ENCODE measurements around the gene CNR2. TPM values are rescaled to one million over a fixed set of nuclear protein-coding genes. Genes with fewer than 3 reads are reported as not detected.
A peak's percentile ranks its signal among the peaks of the same experiment; 100 is the strongest.
"Not testable (repeated sequence)": the region's sequence is repeated elsewhere in the genome, so short reads cannot be mapped to it uniquely, and the experiment has no call there.

The CNR2 gene
- not detected in 2 replicates for total RNA-seq

DNA sequence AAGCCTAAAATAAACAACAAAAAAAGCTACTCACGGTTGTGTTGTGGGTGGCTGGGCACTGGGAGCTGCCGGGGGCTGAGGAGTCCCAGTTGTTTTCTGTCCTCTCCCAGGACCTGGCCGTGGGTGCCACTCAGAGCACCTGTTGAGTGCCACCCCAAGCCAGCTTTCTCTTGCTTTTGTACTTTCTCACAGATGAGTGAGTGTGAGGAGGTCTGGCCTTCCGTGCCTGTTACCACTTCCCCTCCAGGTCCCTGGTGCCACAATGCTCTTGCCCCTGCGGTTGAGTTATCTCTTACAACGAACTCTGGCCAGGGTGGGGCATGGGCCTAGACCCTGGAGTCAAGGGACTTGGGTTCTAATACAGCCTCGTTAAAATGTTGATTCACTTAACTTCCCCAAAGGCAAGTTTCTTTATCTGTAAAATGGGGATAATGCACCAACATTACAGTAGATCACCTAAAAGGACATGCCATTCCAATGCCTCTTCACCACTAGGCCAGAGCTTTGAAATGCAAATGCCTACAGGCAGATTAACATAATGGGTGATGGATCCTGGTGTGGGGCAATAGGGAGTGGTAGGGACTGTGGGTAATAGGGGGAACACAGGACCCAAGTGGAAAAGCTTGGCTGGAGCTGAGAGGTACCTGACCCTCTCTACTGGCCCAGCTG is at the start of gene CNR2:
Gene CNR2, minus strand, starts transcription at position 151 of the 669 bp plus-strand sequence. CDS start 37,745 bp downstream, outside the sequence.
- DNase-seq (ENCODE audit: low read depth in 2 of 2): no peak

DNA sequence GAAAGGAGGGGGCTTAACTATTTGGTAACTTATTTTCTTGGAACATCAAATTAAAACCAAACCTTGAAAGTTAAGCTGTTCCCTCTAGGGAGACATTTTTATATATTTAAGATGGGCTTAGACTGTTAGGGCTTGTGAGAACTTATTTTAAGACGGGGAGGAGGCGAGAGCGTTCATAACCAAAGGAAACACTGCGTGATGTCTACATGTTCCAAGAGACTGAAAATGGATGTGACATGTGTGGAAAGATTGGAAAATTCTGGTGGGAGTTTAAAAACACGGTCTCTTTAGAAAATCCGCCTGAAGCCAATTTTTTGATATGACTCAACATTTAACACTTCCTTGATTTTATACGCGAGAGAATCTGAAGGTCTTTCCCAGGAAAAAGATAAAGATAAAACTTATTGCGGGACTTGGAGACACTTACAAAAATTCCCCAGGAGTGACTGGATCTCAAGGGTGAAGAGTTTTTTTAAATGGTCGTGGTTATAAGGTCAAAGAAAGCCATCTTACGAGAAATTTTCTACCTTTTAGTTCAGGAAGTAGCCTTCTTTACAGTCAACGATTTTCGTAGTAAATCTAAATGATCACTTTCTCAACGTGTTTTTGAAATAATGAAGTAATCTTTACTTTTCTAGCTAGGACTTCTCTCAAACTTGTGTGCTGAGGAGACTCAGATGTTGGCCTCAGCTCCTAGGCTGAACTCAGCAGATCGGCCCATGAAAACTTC is 47.3 kb upstream of the CNR2 start:
- DNase-seq (ENCODE audit: low read depth in 2 of 2): peak; percentile 35 to 36

DNA sequence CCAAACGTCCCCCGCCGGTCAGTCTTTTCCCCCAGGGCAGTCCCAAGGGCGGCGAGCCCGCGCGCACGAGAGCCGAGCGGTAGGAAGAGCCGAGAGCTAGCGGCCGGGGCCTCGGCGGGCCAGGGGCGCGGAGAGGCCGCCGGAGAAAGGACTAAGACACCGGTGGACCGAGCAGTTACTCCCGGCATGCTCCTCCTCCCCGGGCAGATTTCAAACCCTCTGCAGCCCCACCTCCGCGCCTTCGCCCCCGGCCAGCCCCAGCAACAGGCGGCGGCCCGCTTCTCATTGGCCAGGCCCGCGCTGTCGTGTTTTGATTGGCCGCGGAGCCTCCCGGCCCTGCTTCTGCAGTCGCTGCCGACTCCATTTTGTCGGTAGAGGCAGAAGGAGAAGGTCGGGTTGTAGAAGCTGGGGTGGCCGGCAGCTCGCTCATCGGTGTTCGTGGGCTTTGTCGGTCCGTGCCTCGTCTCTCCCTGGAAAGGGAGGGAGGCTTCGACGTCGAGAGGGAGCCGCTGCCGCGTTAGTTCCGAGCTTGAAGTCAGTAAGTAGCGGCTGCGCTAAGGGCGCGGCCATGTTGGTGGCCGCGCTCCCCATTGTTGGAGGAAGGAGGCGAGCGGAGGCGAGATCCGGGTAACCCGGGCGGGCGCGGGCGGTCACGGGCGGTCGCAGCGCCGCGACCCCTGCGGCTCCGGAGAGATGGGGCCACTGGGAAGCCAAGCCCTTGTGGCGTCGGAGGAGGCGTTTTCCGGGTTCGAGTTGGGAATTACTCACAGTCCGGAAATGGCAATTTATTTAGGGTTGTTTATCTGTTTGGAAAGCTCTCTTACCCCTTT is 46.5 kb upstream of the CNR2 start, which contains the start of gene PNRC2:
Gene PNRC2, plus strand, starts transcription at position 368 of the 830 bp plus-strand sequence. CDS start 1,630 bp downstream, outside the sequence.
- DNase-seq (ENCODE audit: low read depth in 2 of 2): peak; percentile 81 to 98

DNA sequence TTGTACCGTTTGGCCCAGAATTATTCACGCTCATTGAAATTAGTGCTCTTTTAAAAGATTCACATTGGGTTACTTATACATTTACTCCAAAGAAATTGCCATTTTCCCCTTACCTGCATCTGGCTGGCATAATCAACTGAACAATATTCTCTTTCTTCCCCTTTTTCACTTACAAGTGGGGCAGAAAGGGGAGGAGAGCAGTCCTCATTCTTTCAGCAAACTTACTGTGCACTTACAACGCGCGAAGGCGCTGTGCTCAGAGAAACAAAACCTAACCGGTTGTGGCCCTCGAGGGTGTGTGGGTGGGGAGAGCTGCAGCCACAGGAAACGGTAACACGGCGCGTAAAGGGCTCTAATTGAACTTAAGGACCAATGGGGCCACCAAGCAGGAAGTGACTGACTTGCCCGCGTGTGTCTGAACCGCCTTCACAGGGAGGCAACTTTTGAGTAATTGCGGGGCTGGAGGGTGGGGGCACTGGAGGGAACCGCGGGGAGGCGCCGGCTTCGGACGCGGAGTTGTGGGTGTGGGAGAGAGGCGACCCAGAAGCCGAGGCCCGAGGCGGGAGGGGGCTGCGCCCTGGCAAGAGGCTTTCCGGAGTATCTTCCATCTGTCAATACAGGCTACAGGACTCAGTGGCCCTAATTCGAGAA is 45.8 kb upstream of the CNR2 start:
- DNase-seq (ENCODE audit: low read depth in 2 of 2): peak; percentile 20 to 95

DNA sequence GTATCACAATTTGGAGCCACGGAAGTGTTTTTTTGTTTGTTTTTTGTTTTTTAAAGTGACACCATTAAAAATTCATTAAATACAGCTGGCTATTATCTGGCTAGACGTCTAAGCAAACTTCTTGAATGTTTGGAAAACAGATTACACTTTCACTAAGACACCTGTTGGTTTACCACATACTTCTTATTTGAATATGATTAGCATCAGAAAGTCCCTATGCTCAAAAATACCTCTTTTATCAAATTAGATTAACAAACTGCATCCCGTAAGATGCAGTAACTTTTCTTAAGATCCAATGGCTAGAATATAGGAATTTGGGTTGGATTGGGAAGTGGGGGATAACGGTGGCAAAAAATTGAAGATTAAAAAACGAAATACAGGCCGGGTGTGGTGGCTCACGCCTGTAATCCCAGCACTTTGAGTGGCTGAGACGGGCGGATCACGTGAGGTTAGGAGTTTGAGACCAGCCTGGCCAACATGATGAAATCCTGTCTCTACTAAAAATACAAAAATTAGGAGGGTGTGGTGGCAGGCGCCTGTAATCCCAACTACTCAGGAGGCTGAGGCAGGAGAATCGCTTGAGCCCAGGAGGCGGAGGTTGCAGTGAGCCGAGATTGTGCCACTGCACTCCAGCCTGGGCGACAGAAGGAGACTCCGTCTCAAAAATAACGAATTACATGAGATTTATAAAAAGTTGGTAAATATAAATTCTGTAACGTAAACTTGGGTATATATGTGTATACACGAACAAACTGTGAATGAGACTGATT is 45.1 kb upstream of the CNR2 start:
- not testable (repeated sequence) for DNase-seq (ENCODE audit: low read depth in 2 of 2)

DNA sequence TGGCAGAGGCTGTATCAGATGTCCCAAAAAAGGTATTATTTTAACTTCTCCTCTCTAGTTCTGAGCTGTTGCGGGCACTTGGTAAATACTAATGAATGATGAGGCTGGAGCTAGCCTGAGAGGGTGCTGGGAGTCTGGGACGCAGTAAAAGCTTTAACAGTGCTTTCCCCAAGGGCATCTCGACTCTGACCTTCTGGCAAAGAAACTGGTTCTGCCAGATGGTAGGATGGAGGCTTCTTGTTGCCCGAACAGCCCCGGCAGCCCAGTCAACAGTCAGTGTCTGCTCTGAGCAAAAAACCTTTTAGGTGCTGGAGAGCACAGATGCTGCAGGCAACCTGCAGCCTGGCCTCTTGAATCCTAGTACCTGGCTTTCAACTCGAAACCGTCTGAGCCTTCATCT is 43.9 kb upstream of the CNR2 start:
- no peak for DNase-seq (ENCODE audit: low read depth in 2 of 2)

DNA sequence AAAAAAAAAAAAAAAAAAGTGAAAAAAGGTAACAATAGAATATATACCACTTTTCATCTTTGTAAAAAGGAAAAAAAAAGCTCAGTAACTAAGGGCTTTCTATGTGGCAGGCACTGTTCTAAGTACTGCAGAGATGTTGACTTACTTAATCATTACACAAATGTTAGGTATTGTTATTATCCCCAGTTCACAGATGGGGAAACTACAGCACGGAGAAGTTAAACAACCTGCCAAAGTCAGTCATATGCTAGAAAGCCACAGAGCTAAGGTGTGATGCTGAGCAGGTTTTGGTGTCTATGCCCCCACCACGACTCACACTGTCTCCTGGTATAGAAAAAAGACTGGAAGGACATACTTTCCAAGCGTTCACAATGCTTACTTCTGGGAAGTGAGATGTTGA is 39.9 kb upstream of the CNR2 start:
- no peak for DNase-seq (ENCODE audit: low read depth in 2 of 2)

DNA sequence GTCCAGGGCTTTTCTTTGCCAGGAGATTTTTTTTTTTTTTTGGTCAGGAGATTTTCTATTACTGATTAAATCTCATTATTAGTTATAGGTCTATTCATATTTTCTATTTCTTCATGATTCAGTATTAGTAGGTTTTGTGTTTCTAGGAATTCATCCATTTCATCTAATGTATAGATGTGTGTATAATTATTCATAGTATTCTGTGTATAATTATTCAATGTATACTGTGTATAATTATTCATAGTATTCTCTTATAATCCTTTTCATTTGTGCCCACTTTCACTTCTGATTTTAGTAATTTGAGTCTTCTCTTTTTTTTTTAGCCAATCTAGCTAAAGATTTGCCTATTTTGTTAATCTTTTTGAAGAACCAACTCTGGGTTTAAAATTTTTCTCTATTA is 34.2 kb upstream of the CNR2 start:
- no peak for DNase-seq (ENCODE audit: low read depth in 2 of 2)

DNA sequence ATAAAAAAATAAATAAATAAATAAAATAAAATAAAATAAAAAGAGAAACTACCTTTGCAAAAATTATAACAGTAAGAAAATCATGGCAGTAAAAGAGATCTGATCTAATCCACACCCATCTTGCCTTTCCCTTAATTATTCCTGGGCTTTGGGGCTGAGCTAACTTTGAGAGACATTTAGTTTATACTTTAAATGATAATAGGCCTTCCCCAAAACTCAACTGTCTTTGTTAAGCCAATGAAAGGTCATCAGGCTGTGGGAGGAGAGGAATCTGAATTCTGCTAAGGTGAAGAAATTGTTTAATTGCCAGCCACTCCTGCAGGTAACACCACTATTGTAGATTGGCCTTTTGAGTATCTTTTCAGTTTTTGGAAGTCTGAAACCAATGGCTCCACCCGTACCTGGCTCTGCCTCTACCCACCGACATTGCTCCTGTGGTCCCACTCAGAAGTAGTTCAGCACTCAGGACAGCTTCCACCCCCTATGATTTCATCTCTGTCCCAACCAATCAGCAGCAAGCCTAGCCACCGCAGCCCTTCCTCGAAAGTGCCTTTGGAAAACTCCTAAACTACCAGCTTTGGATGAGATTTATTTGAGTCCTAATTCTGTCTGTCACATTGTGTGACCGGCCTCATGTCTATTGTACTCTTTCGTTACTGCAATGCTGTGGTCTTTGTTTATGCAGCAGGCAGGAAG is 23.5 kb upstream of the CNR2 start:
- peak in 1 of 2 donors; percentile 16 for DNase-seq (ENCODE audit: low read depth in 2 of 2)

DNA sequence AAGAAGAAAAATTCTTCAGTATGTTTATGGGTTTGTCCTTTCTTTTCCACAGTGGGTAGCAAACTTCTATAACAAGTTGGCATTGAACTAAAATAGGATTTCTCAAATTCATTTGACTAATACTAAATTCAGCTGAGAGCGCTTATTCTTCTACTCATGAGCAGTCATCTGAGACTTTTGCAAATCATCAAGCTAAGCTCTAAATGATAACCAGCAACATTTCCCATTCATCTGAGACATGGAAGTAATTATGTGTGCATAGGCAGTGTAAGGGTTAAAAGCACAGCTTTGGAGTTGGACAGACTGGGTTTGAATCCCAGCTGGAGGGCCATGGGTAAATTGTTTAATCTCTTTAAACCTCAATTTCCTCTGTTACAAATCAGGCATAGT is 18.3 kb upstream of the CNR2 start:
- DNase-seq (ENCODE audit: low read depth in 2 of 2): no peak

DNA sequence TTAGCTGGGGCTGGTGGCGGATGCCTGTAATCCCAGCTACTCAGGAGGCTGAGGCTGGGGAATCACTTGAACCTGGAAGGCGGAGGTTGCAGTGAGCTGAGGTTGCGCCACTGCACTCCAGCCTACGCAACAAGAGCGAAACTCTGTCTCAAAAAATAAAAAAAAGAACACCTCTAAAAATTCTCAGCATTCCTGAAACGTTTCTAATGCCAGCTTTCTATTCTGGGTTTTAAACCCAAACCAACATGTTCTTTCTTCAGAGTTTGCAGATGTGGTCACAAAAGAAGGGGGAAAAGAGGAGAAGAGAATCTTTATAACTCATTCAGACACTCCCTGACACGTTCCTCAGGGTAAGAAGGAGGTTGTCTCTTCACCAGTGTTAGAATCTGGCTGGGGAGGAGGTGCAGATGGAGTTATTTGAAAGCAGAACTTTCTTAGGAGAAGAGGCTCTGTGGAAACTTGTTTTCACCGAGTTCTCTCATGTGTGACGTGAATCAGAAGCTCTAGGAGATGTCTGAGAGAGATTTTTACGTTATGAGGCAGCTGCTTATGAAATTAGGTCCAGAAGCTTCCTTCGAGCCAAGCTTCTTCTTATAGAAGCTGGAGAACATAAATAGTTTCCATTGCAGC is 17.8 kb upstream of the CNR2 start:
- no peak for DNase-seq (ENCODE audit: low read depth in 2 of 2)

DNA sequence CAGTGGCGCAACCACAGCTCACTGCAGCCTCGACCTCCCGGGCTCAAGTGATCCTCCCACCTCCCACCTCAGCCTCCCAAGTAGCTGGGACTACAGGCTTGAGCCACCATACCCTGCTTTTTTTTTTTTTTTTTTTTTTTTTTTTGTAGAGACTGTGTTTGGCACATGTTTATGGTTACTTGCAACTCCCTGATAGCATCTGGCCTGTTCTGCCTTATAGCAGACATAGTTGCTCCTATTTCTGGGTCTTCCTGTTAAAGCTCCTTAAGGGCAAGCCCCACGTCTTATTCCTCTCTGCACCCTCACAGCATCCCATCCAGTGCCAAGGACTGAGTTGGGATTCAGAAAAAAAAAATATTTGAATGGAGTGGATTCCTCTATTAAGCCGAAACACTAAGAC is 17.1 kb upstream of the CNR2 start:
- DNase-seq (ENCODE audit: low read depth in 2 of 2): no peak

DNA sequence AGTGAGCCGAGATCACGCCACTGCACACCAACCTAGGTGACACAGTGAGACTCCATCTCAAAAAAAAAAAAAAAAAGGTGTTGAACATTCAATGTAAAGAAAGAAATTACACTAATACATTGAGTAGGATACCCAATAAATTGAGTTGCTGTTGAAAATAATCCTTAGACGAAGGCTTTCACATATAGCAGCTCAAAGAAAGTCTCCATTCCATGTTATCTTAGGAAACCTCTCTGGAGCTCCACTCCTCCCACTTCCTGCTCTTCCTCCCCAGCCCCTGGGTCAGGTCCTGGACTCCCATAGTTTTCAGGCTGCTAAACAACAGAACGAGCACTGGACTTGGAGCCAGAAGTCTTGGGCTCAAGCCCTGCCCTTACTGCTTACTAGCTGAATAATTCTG is 15.6 kb upstream of the CNR2 start:
- no peak for DNase-seq (ENCODE audit: low read depth in 2 of 2)

DNA sequence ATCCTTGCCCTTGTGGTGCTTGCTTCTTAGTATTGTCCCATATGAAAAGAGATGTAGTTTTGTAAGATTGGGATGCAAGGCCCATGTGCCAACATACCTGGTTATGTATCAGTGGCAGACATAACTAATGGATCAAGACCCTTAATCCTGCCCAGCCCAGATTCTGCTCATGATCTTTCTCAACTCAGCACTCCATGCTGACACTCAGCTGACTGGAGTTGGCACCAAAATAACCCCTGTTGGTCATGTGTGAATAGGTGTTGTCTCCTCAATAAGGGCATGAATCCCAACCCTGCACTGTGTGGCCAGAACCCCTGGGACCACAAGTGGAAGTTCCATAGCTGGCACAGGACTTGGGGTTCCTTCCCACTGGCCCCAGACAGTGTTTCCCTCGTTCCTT is 13.9 kb upstream of the CNR2 start:
- no peak for DNase-seq (ENCODE audit: low read depth in 2 of 2)

DNA sequence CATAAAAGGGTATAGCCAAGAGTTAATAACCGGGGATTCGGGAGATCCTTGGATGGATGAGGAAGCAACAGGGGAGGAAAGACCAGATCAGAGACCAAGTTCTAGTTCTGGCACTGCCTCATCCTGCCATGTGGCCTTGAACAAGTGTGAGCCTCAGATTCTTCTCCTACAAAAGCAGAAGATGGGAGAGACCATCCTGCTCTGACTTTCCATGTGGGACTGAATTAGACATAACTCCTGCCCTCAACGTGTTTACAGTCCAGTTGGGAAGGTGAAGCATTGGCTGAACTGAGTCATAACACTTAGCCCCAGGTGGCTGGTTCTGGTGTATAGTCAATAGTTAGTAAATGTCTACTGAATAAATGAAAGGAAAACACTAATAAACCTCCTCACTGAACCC is 12.1 kb upstream of the CNR2 start:
- DNase-seq (ENCODE audit: low read depth in 2 of 2): no peak

DNA sequence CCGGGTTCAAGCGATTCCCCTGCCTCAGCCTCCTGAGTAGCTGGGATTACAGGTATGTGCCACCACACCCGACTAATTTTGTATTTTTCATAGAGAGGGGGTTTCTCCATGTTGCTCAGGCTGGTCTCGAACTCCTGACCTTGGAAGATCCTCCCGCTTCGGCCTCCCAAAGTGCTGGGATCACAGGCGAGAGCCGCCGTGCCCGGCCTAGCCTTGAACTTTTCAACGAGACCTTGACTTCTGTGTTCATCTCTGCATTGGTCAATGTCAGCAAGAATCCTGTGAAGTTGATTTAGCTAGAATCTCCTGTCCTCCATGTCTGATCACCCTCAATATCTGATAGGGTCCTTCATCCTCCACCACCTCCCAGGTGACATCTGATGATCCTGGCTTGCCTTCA is 11.4 kb upstream of the CNR2 start:
- no peak for DNase-seq (ENCODE audit: low read depth in 2 of 2)

DNA sequence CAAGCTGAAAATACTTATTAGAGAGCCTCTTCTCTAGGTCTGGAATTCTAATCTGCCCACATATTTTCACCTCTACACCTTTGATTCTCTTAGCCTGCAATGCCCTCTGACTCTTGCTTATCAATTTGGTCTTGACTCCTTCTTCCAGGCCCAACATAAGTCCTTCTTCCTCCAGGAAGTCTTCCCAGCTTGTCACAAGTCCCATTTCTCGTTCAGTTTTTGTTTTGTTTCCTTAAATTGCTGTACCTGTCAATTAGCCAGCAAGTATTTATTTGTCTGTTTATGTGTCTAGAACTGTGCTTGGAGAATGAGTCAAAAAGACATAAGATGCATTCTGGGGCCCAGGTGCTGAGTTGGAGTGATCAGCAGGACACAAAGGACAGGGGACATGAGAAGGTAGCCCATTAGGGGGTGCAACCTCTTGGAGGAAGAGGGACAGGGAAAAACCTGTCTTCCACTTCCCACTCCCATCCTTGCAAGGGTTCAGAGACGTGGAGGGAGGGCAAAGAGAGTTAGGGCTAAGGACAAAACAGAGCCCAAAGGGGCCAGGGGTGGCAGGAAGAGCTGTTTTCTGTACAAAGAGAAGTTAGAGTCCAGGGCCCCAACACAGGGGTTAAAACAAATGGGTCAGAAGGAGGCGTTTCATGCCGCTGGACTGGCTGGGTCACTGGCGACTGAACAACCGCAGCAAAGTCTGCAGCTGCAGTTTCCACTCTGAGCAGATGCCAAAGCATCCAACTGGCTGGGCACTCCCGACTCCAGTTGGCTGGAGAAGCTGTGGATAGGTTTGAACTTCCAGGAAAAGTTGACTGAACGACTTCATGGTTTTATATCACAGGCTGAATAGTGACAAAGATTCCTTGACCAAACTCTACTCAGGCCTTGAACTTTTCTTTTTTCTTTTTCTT is 10.7 kb upstream of the CNR2 start:
- DNase-seq (ENCODE audit: low read depth in 2 of 2): no peak

DNA sequence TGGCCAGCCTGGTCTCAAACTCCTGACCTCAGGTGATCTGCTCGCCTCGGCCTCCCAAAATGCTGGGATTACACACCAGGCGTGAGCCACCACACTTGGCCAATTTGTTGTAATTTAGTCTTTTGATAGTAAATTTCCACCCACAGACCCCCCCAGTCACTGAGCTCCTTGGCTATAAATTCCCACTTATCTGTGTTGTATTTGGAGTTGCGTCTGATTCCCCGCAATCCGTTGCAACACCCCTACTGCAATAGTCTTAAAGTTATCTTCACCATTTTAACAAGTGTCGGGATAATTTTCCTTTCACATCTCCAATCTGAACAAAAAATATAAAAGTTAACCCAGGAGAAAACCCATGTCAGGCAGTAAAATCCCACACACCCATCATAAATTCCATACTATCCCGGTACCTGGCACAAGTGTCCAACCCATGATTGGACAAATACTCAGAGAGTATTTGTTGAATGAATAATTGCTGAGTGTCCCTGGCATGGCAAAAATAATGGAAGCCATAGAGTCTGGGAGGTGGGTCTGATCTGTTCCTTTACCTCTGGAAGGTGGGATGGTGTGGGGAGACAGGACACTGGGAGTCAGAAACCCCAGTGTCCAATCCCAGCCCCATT is 9.3 kb upstream of the CNR2 start:
- DNase-seq (ENCODE audit: low read depth in 2 of 2): no peak
